ENCODE data around the gene U2AF2. TPM values are rescaled to one million over a fixed set of nuclear protein-coding genes. Genes with fewer than 3 reads are reported as not detected.

U2AF2 gene
- total and polyA plus RNA-seq, 4 donors = 109 to 181 (median 132) TPM

- no peak overlapping the region for H3K27ac ChIP-seq (ENCODE audit: low read depth in 1 of 2, low read length in 1 of 2)
- WGBS, 2 donors = 92 to 94% methylated on average over 12 of the region's 12 CpGs
- TF ChIP-seq, protein P1, sequence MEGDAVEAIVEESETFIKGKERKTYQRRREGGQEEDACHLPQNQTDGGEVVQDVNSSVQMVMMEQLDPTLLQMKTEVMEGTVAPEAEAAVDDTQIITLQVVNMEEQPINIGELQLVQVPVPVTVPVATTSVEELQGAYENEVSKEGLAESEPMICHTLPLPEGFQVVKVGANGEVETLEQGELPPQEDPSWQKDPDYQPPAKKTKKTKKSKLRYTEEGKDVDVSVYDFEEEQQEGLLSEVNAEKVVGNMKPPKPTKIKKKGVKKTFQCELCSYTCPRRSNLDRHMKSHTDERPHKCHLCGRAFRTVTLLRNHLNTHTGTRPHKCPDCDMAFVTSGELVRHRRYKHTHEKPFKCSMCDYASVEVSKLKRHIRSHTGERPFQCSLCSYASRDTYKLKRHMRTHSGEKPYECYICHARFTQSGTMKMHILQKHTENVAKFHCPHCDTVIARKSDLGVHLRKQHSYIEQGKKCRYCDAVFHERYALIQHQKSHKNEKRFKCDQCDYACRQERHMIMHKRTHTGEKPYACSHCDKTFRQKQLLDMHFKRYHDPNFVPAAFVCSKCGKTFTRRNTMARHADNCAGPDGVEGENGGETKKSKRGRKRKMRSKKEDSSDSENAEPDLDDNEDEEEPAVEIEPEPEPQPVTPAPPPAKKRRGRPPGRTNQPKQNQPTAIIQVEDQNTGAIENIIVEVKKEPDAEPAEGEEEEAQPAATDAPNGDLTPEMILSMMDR (IDR thresholded peaks at IDR 0.05; ENCODE audit: control extremely low read depth, extremely low read depth) = no peak
- ATAC-seq (ENCODE audit: insufficient read depth, low FRiP score) (no peak), DNase-seq (no peak)
- H3K27me3 ChIP-seq (ENCODE audit: control insufficient read depth in 3 of 3, insufficient read depth in 3 of 3, low read length in 2 of 3) = no peaks in the 10 kb centered on the region
- no peaks in the 10 kb centered on the region for H3K9me3 ChIP-seq (ENCODE audit: control insufficient read depth in 4 of 4, insufficient read depth in 3 of 4, low read length in 3 of 4)
- H3K36me3 ChIP-seq (ENCODE audit: control insufficient read depth in 4 of 4, insufficient read depth in 4 of 4, low read length in 4 of 4) = peaks cover 18 to 81% (median 53%) of the 10 kb centered on the region in 4 donors
- H3K9ac ChIP-seq (ENCODE audit: insufficient read depth in 1 of 2, low read length in 2 of 2) = no peak overlapping the region
- peaks cover 0 to 2% (median 0%) of the 10 kb centered on the region in 5 donors for H3K4me1 ChIP-seq (ENCODE audit: control insufficient read depth in 5 of 5, insufficient read depth in 5 of 5, low read length in 5 of 5)
- H3K4me3 ChIP-seq = no peak overlapping the region
Observed at GRCh38 chr19:55667511-55667910, 12.7 kb downstream of the U2AF2 start.

DNA sequence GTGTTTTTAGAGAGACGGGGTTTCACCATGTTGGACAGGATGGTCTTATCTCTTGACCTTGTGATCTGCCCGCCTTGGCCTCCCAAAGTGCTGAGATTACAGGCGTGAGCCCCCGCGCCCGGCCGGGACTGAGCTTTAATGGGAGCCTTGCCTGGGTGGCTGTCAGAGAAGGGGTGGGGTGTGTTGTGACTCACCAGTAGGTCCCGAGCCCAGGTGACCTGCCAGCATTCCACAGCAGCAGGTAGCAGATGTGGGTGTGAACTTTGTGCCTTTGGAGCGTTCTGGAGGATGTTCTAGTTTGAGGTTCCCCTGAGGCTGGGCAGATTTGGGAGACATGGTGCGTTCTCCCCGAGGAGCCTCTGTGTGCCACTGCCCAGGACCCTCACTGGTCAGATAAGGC is 13.1 kb downstream of the U2AF2 start:
- H3K9ac ChIP-seq (ENCODE audit: insufficient read depth in 1 of 2, low read length in 2 of 2) = no peak overlapping the region
- 83 to 95% methylated on average over 11 of the region's 11 CpGs for WGBS, 2 donors
- no peaks in the 10 kb centered on the region for H3K9me3 ChIP-seq (ENCODE audit: control insufficient read depth in 4 of 4, insufficient read depth in 3 of 4, low read length in 3 of 4)
- H3K27me3 ChIP-seq (ENCODE audit: control insufficient read depth in 3 of 3, insufficient read depth in 3 of 3, low read length in 2 of 3) = no peaks in the 10 kb centered on the region
- peaks cover 18 to 76% (median 50%) of the 10 kb centered on the region in 4 donors for H3K36me3 ChIP-seq (ENCODE audit: control insufficient read depth in 4 of 4, insufficient read depth in 4 of 4, low read length in 4 of 4)
- TF ChIP-seq, protein P1 (IDR thresholded peaks at IDR 0.05; ENCODE audit: control extremely low read depth, extremely low read depth) = no peak
- peaks cover 0 to 2% (median 0%) of the 10 kb centered on the region in 5 donors for H3K4me1 ChIP-seq (ENCODE audit: control insufficient read depth in 5 of 5, insufficient read depth in 5 of 5, low read length in 5 of 5)
- no peak overlapping the region for H3K4me3 ChIP-seq
- DNase-seq = no peak
- ATAC-seq (ENCODE audit: insufficient read depth, low FRiP score) = no peak
- H3K27ac ChIP-seq (ENCODE audit: low read depth in 1 of 2, low read length in 1 of 2) = no peak overlapping the region

- Histone ChIP-seq H3K9me3 (ENCODE audit: control insufficient read depth in 4 of 4, insufficient read depth in 3 of 4, low read length in 3 of 4) (no peaks in the 10 kb centered on the region), H3K4me3 (no peak overlapping the region), H3K9ac (ENCODE audit: insufficient read depth in 1 of 2, low read length in 2 of 2) (no peak overlapping the region), H3K27me3 (ENCODE audit: control insufficient read depth in 3 of 3, insufficient read depth in 3 of 3, low read length in 2 of 3) (no peaks in the 10 kb centered on the region), H3K36me3 (ENCODE audit: control insufficient read depth in 4 of 4, insufficient read depth in 4 of 4, low read length in 4 of 4) (peaks cover 18 to 71% (median 45%) of the 10 kb centered on the region in 4 donors), H3K27ac (ENCODE audit: low read depth in 1 of 2, low read length in 1 of 2) (no peak overlapping the region), H3K4me1 (ENCODE audit: control insufficient read depth in 5 of 5, insufficient read depth in 5 of 5, low read length in 5 of 5) (peaks cover 0 to 2% (median 0%) of the 10 kb centered on the region in 5 donors)
- WGBS, 2 donors = 91 to 94% methylated on average over 30 of the region's 30 CpGs
- DNase-seq (no peak), ATAC-seq (ENCODE audit: insufficient read depth, low FRiP score) (no peak)
- TF ChIP-seq, protein P1 (IDR thresholded peaks at IDR 0.05; ENCODE audit: control extremely low read depth, extremely low read depth) = no peak
Observed at GRCh38 chr19:55668603-55669348, 13.9 kb downstream of the U2AF2 start.
